GM18507 (cell line): ENCODE results near the gene CEACAM8.
A peak's percentile ranks its signal among the peaks of the same experiment; 100 is the strongest.
"Not testable (repeated sequence)": the region's sequence is repeated elsewhere in the genome, so short reads cannot be mapped to it uniquely, and the experiment has no call there.

ENCODE experiments used
- DNase-seq: peaks from one replicate; pipeline ENCODE4 v3.0.0; 2011; ENCODE audit warnings: low read depth; ENCODE audit not compliant: insufficient read length; ENCODE audit errors: extremely low spot score
- FAIRE-seq: peaks from 2 replicates; lab custom pipeline; 2011; peaks lifted over from hg19 to GRCh38; lab: Jason Lieb, UNC

The CEACAM8 gene

GRCh38 chr19:42594617-42595489, at the start of gene CEACAM8:
Gene CEACAM8, minus strand, starts transcription at chr19:42594924. Its CDS starts 96 bp downstream, at chr19:42594828.
- no peak for DNase-seq

GRCh38 chr19:42639324-42640092, 44.8 kb upstream of the CEACAM8 start:
- FAIRE-seq, DNase-seq: not testable (repeated sequence)

More at GRCh38 chr19:42594617-42595489, at the start of gene CEACAM8:
- no peak for FAIRE-seq

- no peak for DNase-seq
- FAIRE-seq, result no peak
Measured at GRCh38 chr19:42635233-42635539, 40.5 kb upstream of the CEACAM8 start.

- FAIRE-seq (peak; percentile 72), DNase-seq (peak; percentile 8)
Measured at GRCh38 chr19:42634409-42635232, 39.9 kb upstream of the CEACAM8 start.

- FAIRE-seq (no peak), DNase-seq (no peak)
Measured at GRCh38 chr19:42629191-42629590, 34.5 kb upstream of the CEACAM8 start.

- DNase-seq, result no peak
- FAIRE-seq, result no peak
Measured at GRCh38 chr19:42628411-42629140, 33.9 kb upstream of the CEACAM8 start.

GRCh38 chr19:42627916-42628315, 33.2 kb upstream of the CEACAM8 start:
- DNase-seq, result no peak
- no peak for FAIRE-seq

GRCh38 chr19:42626181-42626580, 31.5 kb upstream of the CEACAM8 start:
- FAIRE-seq (no peak), DNase-seq (no peak)

- FAIRE-seq (no peak), DNase-seq (no peak)
Measured at GRCh38 chr19:42619271-42619670, 24.5 kb upstream of the CEACAM8 start.

- DNase-seq, result no peak
- no peak for FAIRE-seq
Measured at GRCh38 chr19:42613666-42614065, 18.9 kb upstream of the CEACAM8 start.

- not testable (repeated sequence) for FAIRE-seq, DNase-seq
Measured at GRCh38 chr19:42610401-42610915, 15.7 kb upstream of the CEACAM8 start.

- FAIRE-seq (peak; percentile 29), DNase-seq (peak; percentile 33)
Measured at GRCh38 chr19:42606660-42607351, 12.1 kb upstream of the CEACAM8 start.

GRCh38 chr19:42601811-42602443, 7.2 kb upstream of the CEACAM8 start:
- FAIRE-seq (no peak), DNase-seq (no peak)

- DNase-seq (peak; percentile 26), FAIRE-seq (peak; percentile 85)
Measured at GRCh38 chr19:42596391-42597072, 1.8 kb upstream of the CEACAM8 start.

- DNase-seq, result no peak
- FAIRE-seq, result no peak
Measured at GRCh38 chr19:42595550-42596172, 937 bp upstream of the CEACAM8 start.

GRCh38 chr19:42589792-42590191, 4.9 kb downstream of the CEACAM8 start:
- FAIRE-seq, result no peak
- no peak for DNase-seq

GRCh38 chr19:42584466-42584865, 10.3 kb downstream of the CEACAM8 start:
- DNase-seq, result no peak
- no peak for FAIRE-seq
